ENCODE data around the gene BORCS6. TPM values are rescaled to one million over a fixed set of nuclear protein-coding genes. Genes with fewer than 3 reads are reported as not detected.

Gene BORCS6
- total and polyA plus RNA-seq, 9 of the 15 experiments (the other 6 are each of a cell fraction or from before 2014, with no cell fraction given), result 0.01 to 7.4 (median 2.3) TPM

GRCh38 chr17:8159032-8159400 lies 31.0 kb downstream of the BORCS6 start (continued):
- TF ChIP-seq ZNF318 (IDR thresholded peaks at IDR 0.05; ENCODE audit: borderline replicate concordance in 1 of 2, low read depth in 1 of 2), result no peak
